GM21529 (cell line): ENCODE data around the gene ITFG2.
A peak's percentile ranks its signal among the peaks of the same experiment; 100 is the strongest.
"Not testable (repeated sequence)": the region's sequence is repeated elsewhere in the genome, so short reads cannot be mapped to it uniquely, and the experiment has no call there.

ENCODE experiments used
- ATAC-seq: cut with Tn5 transposase; IDR thresholded peaks from one replicate; pipeline ENCODE4 v1.9.1; 2021; ENCODE audit not compliant: unreplicated experiment

Gene ITFG2

GRCh38 chr12:2812290-2813213, at the start of gene ITFG2:
TSS of gene ITFG2 (plus strand) at chr12:2812668. CDS start at chr12:2812761, 93 bp downstream.
- ATAC-seq, result peak; percentile 96

DNA sequence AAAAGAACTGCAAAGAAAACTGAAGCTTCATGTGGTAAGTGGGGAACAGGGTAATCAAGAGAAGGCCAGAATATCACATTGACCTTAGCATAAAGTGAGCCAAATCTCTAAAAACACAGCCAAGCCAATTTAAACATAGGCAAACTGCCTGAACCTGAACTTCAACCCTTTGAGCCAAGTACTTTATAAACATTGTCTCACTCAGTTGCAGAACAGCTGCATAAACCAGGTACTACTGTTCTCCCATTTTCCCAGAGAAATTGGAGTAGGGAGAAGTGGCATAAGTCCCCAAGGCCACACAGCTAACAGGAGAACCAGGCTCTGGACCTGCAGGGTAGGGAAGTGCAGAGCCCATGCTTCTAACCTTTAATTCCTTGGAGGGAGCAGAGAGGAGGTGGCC, 48.1 kb upstream of the ITFG2 start:
- no peak for ATAC-seq

DNA sequence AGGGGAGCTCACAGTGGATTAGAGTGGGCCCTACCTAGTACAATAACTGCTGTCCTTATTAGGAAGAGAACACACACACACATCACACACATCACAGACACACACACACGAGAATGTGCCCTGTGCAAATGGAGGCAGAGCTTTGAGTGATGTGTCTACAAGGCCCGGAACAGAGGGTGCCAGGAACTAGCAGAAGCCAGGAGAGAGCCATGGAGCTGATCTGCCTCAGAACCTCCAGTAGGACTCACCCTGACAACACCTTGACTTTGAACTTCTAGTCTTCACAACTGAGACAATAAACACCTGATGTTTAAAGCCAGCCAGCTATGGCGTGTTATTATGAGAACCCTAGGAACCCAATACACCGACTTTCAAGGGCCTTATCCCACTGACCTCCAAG, 47.4 kb upstream of the ITFG2 start:
- ATAC-seq, result no peak

DNA sequence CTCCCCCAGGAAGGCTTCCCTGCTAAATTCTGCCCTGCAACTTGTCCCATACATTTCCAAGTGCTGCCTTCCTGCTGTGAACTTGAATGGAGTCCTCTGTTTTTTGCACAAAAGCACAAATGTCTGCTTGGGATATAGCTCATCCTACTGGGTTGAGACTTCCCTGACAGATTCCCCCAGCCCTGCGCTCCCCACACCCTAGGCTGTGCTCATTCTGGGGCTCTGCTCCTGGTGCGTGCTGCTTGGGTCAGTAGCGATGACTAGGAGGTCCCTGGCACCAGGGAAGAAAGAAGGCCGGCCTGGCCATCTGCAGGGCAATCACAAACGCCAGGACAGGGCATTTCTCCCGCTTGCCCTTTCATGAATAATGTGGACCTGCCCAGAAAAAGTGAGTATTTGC, 46.9 kb upstream of the ITFG2 start:
- no peak for ATAC-seq

GRCh38 chr12:2768224-2768961, 44.1 kb upstream of the ITFG2 start:
- no peak for ATAC-seq

- ATAC-seq, result no peak
Measured at GRCh38 chr12:2769866-2770533, 42.5 kb upstream of the ITFG2 start.

DNA sequence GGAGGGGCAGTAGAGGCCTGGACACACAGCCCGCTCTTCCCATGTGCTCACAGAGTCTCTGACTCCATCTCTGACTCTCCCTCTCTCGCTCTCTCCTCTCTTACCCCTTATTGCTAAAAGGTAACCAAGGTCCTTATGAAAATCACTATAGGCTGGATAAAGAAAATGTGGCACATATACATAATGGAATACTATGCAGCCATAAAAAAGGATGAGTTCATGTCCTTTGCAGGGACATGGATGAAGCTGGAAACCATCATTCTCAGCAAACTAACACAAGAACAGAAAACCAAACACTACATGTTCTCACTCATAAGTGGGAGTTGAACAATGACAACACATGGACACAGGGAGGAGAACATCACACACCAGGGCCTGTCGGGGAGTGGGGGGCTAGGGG, 41.9 kb upstream of the ITFG2 start:
- ATAC-seq, result not testable (repeated sequence)

DNA sequence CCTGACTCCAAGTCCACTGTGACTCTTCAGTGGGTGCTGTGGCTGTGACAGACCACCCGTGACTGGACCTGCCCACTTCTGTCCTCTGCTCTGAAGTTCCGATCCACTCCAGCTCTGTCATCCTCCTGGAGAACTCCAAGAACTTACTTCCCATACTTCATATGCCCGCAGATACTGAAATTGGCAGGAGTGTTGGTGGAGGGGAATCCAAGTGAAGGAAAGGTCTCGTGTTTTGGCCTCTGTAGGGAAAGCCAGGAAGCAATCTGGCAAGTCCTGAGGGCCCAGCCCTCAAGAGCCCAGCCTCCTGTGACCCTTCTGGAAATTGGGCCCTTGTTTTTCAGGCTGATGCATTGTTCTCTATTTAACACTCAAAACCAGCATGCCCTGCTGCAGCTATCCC, 40.1 kb upstream of the ITFG2 start:
- ATAC-seq, result no peak

DNA sequence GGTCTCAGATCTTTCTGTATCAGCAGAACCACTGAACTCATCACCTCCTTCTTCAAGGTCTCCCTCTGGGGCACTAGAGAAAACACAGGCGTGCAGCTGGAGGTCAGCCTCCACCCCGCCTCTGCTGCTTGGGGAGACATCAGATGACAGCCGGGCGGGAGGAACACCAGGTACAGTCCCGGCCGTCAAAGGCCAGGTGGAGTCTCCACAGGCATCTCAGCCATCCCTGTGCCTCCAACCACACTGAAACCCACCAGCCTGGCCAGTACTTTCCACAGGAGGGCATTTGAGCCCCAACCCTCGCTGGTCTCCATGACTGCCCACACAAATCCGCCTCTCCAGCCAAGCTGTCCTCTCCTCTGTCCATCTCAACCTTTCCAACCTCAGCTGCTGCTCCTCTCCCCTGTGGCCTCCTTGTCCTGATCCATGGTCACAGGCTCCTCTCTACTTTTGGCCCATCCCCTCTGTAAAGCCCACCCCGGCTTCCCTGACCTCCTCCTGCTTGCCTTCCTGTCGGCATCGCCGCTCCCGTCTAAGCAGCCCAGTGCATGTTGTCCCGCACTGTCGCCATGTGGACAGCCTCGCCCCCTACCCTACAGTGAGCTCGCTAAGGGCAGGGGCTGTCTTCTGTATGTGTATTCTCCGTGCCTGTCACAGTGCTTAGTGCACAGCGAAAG, 39.1 kb upstream of the ITFG2 start:
- ATAC-seq, result no peak

DNA sequence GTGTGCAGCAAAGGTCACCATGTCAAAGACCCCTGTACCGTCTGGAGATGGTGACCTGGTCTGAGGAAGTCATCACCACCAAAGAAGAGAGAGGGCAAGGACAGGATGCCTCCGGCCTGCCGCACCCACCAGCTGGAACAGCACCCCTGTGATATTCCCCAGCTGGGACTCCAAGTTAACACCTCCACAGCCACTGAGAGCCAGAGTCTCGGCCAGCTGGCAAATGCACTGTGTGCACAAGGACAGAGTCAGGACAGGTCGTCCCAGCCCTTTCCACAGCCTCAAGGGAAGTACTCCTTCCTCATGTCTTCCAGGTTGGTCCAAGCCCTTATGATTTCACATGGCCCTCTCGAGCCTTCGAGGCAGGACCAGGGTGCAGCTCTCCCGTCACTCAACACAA, 37.0 kb upstream of the ITFG2 start:
- no peak for ATAC-seq

DNA sequence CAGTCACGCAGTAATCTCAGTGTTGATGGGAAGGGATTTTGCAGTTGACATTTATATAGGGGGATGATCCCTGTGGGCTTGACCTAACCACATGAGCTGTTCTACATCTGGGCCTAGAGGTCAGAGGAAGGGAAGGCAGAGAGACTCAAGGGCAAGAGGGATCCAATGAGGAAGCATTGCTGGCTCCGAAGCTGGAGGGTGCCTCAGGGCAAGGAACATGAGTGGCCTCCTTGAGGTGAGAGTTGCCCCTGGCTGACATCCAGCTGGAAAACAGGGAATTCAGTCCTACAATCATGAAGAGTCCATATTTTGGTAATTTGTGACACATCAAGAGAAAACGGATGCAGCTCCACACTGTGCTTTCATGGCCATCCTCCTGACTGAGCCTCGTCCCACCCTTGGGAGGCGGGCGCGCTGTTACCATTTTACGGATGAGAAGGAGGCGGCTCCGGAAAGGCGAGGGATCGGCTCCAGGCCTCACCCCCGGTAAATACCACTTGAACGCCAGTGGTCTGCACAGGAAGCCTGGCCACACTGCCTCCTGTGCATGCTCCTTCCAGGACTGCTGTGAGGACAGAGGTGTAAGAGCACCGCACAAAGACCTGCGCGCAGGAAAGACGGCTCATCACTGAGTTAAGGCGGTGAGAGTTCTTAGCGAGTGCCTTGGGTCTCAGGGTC, 36.2 kb upstream of the ITFG2 start:
- no peak for ATAC-seq

GRCh38 chr12:2779281-2779680, 33.2 kb upstream of the ITFG2 start:
- no peak for ATAC-seq

DNA sequence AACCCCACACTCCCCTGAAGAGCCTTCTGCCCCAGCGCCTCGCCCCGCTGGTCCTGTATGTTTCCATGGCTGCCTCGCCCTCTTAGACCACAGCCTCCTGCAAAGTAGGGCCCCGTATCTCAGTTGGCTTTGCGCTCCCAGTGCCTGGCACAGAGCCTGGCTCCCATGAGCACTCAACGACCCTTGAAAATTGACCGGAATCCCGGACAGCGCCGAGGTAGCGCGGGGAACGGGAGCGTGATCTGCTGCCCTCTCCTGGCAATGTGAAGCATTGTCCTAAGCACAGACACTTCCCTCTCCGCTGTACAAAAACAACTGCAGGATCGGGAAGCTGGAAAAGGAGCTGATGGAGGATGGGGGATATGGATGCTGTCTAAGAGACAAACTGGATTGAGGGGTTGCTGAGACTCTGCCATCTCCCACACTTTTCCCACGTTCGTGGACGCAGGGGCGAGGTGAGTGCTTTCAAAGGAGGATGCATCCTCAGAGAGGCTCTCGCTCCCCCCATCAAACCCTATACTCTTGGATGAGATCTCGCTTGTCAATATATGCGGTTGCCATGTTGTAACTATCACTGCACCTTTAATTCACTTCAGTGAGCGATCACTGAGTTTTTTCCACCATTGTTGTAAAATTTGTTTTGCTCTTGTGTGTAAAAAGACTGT, 28.4 kb upstream of the ITFG2 start:
- ATAC-seq, result no peak

DNA sequence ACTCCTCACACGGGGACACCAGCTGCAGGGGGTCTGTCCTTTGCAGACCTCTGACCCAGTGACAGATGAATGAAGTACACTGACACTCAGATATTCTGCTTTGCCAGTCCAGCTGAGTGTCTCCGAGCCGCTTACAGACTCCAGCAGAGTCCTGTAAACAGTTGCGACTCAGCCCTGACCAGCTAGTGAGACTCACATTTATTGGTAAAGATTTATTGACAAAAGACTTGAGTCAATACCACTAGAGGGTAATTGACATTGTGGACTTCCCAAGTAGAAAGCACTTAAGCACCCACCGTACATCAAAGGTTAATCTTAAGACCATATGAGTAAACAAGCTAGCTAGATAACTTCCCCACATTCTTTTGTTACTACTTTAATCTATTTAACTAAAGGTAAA, 27.5 kb upstream of the ITFG2 start:
- no peak for ATAC-seq

DNA sequence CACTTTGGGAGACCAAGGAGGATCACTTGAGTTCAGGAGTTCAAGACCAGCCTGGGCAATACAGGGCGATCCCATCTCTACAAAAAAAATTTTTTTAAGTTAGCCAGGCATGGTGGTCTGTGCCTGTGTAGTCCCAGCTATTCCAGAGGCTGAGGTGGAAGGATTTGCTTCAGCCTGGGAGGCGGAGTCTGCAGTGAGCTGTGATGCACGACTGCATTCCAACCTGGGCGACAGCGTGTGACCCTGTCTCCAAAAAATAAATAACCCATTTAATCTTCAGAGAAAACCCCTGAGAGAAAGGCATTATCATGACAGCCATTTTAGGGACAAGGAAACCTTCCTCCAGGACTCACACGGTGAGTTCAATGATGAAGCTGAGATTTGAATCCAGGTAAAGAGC, 21.4 kb upstream of the ITFG2 start:
- ATAC-seq, result no peak

DNA sequence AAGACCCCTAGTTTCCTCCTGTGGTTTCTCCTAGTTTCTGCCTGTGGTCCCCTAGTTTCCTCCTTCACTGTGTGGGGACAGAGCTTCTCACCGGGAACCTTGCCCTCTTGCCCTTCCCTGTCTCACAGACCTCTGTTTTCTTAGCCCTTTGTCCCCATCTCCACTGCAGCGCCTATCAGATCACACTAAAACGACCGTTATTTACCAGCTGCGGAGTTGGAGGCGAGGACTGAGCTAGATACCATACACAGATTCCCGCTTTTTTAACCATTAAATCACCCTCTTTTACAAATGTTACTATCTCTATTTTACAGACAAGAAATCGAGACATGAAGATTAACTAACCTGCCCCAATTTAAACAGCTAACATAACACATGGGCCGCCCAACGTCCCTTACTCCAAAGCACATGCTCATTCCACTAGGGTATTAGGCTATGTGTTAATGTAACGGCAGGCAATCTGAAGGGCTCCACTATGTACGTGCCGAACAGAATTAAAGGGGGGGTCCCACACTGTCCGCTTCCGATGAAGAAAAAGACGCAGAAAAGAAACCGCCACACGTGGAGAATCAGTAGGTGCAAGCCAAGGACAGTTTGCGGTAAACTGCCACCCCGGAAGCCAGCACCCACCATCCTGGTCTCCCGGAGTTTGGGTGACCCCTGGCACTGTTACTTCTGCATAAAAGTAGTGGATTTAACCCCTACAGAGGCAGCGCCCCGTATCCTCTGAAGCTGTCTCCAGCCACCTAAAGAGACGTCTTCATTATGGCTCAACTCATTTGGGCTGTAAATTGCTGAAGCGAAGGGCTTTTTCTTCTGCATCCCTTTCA, 19.6 kb upstream of the ITFG2 start:
- ATAC-seq, result no peak

DNA sequence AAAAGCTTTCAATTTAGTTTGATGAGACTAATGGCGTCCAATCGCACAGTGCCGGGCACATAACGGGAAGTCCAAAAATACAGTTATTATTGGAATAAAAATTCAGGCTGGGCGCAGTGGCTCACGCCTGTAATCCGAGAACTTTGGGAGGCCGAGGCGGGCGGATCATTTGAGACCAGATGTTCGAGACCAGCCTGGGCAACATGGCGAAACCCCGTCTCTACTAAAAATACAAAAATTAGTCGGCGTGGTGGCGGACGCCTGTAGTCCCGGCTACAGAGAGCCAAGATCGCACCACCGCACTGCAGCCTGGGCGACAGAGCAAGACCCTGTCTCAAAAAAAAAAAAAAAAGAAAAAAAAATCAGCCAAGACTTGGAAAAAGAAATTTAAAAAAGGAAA, 18.9 kb upstream of the ITFG2 start:
- no peak for ATAC-seq

DNA sequence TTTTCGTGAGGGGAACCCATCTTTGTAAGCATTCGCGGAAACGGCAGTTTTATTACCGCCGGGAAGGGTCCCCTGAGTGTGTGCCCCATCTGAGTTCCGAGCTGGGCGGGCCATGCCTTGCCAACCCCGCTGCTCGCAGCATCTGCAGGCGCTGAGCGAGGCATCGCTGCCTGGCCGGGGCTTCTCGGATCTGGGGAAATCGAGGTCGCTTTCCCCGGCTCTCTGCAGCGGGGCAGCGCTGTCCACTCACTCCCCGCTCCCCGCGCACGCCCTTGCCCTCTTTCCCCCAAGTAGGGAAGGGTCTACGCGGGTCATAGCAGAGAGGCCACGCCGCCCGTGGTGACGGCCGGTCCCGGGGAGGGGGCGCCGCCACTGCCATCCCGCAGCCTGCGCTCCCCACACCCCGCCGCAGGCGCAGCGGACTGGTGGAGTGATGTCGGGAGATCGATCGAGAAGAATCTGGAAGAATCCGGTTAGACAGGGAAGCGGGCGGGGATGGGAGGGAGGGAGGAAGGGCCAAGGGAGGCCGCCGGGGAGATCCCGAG, 18.2 kb upstream of the ITFG2 start:
- no peak for ATAC-seq

GRCh38 chr12:2794736-2795289, 17.7 kb upstream of the ITFG2 start, which contains the start of gene FKBP4:
TSS of gene FKBP4 (plus strand) at chr12:2794970. CDS start at chr12:2795140, 170 bp downstream.
- peak; percentile 78 for ATAC-seq
